Measurements from ENCODE around the gene SCUBE1.

DNA sequence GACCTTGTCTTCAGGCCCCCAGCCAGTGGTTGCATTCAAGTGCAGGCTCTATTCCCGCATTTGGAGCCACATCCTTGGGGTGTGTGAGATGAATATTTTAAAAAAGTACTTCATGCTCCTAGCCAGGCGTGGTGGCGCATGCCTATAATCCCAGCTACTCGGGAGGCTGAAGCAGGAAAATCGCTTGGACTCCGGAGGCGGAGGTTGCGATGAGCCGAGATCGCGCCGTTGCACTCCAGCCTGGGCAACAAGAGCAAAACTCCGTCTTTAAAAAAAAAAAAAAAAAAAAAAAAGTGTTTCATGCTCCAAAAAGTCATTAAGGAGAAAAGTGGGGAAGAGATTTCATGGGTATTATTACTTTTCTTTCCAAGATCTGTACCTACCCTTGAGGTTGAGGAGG, 18.0 kb downstream of the SCUBE1 start:
- TF ChIP-seq, protein P1, sequence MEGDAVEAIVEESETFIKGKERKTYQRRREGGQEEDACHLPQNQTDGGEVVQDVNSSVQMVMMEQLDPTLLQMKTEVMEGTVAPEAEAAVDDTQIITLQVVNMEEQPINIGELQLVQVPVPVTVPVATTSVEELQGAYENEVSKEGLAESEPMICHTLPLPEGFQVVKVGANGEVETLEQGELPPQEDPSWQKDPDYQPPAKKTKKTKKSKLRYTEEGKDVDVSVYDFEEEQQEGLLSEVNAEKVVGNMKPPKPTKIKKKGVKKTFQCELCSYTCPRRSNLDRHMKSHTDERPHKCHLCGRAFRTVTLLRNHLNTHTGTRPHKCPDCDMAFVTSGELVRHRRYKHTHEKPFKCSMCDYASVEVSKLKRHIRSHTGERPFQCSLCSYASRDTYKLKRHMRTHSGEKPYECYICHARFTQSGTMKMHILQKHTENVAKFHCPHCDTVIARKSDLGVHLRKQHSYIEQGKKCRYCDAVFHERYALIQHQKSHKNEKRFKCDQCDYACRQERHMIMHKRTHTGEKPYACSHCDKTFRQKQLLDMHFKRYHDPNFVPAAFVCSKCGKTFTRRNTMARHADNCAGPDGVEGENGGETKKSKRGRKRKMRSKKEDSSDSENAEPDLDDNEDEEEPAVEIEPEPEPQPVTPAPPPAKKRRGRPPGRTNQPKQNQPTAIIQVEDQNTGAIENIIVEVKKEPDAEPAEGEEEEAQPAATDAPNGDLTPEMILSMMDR (conservative IDR thresholded peaks at IDR 0.05; ENCODE audit: low read length): no peak
- no peak for TF ChIP-seq EZH2phosphoT487 (IDR thresholded peaks at IDR 0.05; ENCODE audit: borderline replicate concordance)

All from Loucy (cell line).